Fibroblast of the aortic adventitia (primary cell): ENCODE data around the gene SOBP. TPM values are rescaled to one million over a fixed set of nuclear protein-coding genes. Genes with fewer than 3 reads are reported as not detected.
A peak's percentile ranks its signal among the peaks of the same experiment; 100 is the strongest.

Experiments
- DNase-seq: peaks from one replicate; pipeline ENCODE4 v3.0.0-alpha.2; 2010; ENCODE audit warnings: low read depth
- H3K4me3 ChIP-seq: 2 replicates; pipeline ENCODE4 v1.5.1; 2011; ENCODE audit warnings: low read depth, mild to moderate bottlenecking, control low read depth, low read length, moderate library complexity
- total RNA-seq: library from RNA; depleted of rRNA; stranded (reverse); fragments of >200 nt; gene quantifications from 2 replicates; pipeline ENCODE4 v1.2.3, GENCODE V29; 2012; ENCODE audit warnings: low replicate concordance
- TF ChIP-seq, protein P1 (sequence below): IDR thresholded peaks from 2 replicates; pipeline ENCODE4 v1.5.1; 2011; ENCODE audit warnings: mild to moderate bottlenecking, low read length, control low read depth, inconsistent platforms; ENCODE audit not compliant: insufficient read depth

The SOBP gene
- total RNA-seq, 1 donor: 7.9 TPM

GRCh38 chr6:107673076-107673494 lies 183.2 kb downstream of the SOBP start:
- no peak overlapping the region for H3K4me3 ChIP-seq
- no peak for DNase-seq
- TF ChIP-seq, protein P1, sequence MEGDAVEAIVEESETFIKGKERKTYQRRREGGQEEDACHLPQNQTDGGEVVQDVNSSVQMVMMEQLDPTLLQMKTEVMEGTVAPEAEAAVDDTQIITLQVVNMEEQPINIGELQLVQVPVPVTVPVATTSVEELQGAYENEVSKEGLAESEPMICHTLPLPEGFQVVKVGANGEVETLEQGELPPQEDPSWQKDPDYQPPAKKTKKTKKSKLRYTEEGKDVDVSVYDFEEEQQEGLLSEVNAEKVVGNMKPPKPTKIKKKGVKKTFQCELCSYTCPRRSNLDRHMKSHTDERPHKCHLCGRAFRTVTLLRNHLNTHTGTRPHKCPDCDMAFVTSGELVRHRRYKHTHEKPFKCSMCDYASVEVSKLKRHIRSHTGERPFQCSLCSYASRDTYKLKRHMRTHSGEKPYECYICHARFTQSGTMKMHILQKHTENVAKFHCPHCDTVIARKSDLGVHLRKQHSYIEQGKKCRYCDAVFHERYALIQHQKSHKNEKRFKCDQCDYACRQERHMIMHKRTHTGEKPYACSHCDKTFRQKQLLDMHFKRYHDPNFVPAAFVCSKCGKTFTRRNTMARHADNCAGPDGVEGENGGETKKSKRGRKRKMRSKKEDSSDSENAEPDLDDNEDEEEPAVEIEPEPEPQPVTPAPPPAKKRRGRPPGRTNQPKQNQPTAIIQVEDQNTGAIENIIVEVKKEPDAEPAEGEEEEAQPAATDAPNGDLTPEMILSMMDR: no peak

DNA sequence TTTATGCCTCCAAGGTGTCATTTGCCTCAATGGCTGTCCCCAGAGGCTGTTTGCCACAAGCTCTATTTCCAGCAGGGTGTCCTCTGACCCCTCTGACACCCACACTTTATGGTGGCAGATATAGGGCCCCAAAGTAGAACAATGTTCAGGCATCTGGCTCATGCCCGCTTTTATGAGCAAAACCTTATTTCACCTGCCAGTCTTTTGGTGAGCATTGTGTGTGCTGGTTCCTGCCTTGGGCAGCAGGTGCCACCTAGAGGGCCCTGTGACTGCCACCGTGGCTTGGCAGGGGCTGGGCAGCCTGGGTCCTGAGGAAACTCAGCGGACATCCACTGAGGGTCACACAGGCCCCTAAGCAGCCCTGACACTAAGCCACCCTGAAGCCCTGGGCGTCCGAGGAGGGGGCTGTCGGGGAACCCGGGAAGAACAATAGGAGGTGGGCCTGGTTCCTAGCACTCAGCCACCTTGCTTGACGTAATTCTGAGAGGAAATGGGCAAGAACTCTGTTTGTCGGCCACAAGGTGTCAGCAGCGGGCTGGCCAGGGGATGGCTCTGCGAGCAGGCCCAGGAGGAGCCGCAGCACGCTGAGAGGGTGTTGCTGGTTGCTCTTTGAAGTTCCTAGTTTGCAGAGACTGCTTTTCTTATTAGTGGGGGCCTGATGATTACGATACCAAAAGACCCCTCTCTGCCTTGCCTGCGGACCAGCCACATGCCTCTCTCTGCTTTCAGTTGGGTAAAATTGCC lies 185.2 kb downstream of the SOBP start:
- TF ChIP-seq, protein P1: peak; percentile 92
- DNase-seq: peak; percentile 86
- H3K4me3 ChIP-seq: no peak overlapping the region

- TF ChIP-seq, protein P1: no peak
- DNase-seq: no peak
- no peak overlapping the region for H3K4me3 ChIP-seq
Observed at GRCh38 chr6:107676042-107676441, 186.1 kb downstream of the SOBP start.

DNA sequence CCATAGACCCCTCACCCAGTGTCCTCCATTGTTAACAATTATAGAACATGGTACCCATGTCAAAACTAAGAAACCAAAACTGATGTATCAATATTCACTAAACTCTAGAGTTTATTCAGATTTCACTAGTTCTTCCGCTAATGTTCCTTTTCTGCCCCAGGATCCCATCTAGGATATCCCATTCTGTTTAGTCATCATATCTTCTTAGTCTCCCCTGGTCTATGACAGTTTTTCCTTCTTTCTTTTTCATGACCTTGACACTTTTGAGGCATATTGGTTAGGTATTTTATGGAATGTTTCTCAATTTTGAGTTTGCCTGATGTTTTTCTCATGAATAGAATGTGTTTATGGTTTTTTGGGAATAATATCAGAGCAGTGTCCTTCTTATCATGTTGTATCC lies 187.5 kb downstream of the SOBP start:
- DNase-seq: no peak
- no peak overlapping the region for H3K4me3 ChIP-seq
- TF ChIP-seq, protein P1: no peak

DNA sequence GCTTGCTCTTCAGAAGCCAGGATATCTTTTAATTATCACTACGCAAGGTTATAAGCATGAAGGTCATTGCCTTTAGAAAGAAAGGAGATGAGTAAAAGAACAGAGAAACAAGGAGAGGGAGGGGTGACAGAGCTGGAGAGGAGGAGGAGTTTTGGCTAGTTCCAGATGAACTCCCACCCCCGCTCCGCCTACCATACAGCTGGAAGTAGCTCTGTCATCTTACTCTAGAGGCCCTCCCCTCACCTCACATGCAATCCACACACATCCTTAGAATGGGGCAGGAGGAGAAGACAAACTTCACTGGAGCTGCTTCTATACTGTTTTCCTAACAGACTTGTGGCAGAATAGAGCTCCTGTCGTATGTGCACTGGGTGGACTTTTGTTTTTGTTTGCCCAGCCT lies 189.5 kb downstream of the SOBP start:
- peak; percentile 69 for DNase-seq
- no peak overlapping the region for H3K4me3 ChIP-seq
- TF ChIP-seq, protein P1: no peak

GRCh38 chr6:107682721-107683120 lies 192.8 kb downstream of the SOBP start:
- no peak for DNase-seq
- H3K4me3 ChIP-seq: no peak overlapping the region
- TF ChIP-seq, protein P1: no peak

- H3K4me3 ChIP-seq: no peak overlapping the region
- DNase-seq: no peak
- TF ChIP-seq, protein P1: no peak
Observed at GRCh38 chr6:107683183-107683582, 193.3 kb downstream of the SOBP start.
